ENCODE measurements around the gene SPEF2.

Gene SPEF2

DNA sequence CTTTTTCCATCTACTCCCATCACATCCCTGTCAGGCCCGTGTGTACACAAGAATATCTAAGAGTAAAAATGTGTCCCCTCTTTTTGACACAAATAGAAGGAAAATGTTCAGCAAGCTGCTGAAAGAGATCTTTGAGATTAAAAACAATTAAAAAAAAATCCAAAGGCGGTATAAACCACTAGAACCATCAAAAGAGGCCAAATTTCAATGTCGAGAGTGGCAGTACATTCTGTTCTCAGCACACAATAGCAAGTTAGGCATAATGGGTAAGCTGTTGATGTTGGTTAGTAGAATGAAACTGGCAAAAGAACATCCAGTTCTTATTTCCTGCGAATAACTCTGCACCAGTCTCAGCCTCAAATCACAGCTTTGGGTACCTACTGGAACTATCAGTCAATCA lies 143.9 kb downstream of the SPEF2 start:
- Histone ChIP-seq H3K4me1 (ENCODE audit: control insufficient read depth, insufficient read depth, low read length) (no peaks in the 10 kb centered on the region), H3K4me3 (ENCODE audit: low read depth, low read length) (no peak overlapping the region), H3K36me3 (ENCODE audit: control insufficient read depth in 2 of 2, insufficient read depth in 1 of 2, low read length in 2 of 2) (no peaks in the 10 kb centered on the region), H3K9me3 (ENCODE audit: control insufficient read depth, insufficient read depth, low read depth, low read length) (no peaks in the 10 kb centered on the region), H3K27ac (ENCODE audit: extremely low read depth, low read depth, low read length) (no peak overlapping the region)
- ChIA-PET CTCF (interaction anchor here (0.5 to 1.3 kb wide), 3 partner anchors 16 to 163 kb away, joined by 3 to 8 read pairs (median 4); no protein-coding TSS in a partner anchor), POLR2A (no interaction called here)
- TF ChIP-seq ZNF433 (tag by site-specific recombination; IDR thresholded peaks at IDR 0.05; ENCODE audit: low read depth) (no peak), FEZF1 (tag by site-specific recombination; IDR thresholded peaks at IDR 0.05) (no peak), ZNF571 (tag by site-specific recombination; IDR thresholded peaks at IDR 0.05) (no peak), GLIS1 (tag by site-specific recombination; IDR thresholded peaks at IDR 0.05) (no peak), GLI4 (tag by site-specific recombination; IDR thresholded peaks at IDR 0.05) (no peak), KLF9 (tag by site-specific recombination; IDR thresholded peaks at IDR 0.05; ENCODE audit: low read depth) (no peak), ZNF175 (tag by site-specific recombination; IDR thresholded peaks at IDR 0.05) (no peak), ZNF274 (IDR thresholded peaks at IDR 0.05; ENCODE audit: low read length) (no peak), ZNF274 (tag by site-specific recombination; IDR thresholded peaks at IDR 0.05; ENCODE audit: borderline replicate concordance) (no peak), KLF8 (tag by site-specific recombination; IDR thresholded peaks at IDR 0.05) (no peak), ZNF843 (tag by site-specific recombination; IDR thresholded peaks at IDR 0.05) (no peak), ZNF544 (tag by site-specific recombination; IDR thresholded peaks at IDR 0.05) (no peak), ZNF580 (tag by site-specific recombination; IDR thresholded peaks at IDR 0.05) (no peak), ZNF621 (tag by site-specific recombination; IDR thresholded peaks at IDR 0.05) (no peak), REPIN1 (tag by site-specific recombination; IDR thresholded peaks at IDR 0.05; ENCODE audit: low read depth) (no peak), ZNF501 (tag by site-specific recombination; IDR thresholded peaks at IDR 0.05) (no peak), ZBTB7A (tag by site-specific recombination; IDR thresholded peaks at IDR 0.05; ENCODE audit: low read depth) (no peak)
- TF ChIP-seq, protein P1, sequence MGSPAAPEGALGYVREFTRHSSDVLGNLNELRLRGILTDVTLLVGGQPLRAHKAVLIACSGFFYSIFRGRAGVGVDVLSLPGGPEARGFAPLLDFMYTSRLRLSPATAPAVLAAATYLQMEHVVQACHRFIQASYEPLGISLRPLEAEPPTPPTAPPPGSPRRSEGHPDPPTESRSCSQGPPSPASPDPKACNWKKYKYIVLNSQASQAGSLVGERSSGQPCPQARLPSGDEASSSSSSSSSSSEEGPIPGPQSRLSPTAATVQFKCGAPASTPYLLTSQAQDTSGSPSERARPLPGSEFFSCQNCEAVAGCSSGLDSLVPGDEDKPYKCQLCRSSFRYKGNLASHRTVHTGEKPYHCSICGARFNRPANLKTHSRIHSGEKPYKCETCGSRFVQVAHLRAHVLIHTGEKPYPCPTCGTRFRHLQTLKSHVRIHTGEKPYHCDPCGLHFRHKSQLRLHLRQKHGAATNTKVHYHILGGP (tag by site-specific recombination; IDR thresholded peaks at IDR 0.05), result no peak

DNA sequence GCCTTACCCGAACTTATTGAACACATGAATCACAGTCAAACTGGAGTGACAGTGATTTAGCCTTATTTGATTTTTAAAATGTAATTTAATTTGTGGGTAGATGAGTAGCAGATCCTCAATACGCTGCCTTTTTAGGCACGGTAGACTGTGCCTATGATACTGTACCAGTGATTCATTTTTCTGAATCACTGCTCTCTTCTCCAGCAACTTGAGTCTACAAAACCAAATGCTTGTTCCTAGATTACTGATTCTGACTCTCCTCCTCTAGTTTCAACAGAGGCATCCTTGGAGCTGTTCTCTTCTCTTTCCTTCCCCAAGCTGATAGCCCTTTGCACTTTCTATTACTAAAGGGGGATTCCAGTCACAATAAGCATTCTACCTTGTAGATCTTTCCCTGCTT lies 144.7 kb downstream of the SPEF2 start:
- H3K4me3 ChIP-seq (ENCODE audit: low read depth, low read length), result no peak overlapping the region
- no peaks in the 10 kb centered on the region for H3K36me3 ChIP-seq (ENCODE audit: control insufficient read depth in 2 of 2, insufficient read depth in 1 of 2, low read length in 2 of 2)
- ChIA-PET POLR2A (no interaction called here), CTCF (interaction anchor here (0.5 to 1.3 kb wide), 3 partner anchors 16 to 163 kb away, joined by 3 to 8 read pairs (median 4); no protein-coding TSS in a partner anchor)
- no peak overlapping the region for H3K27ac ChIP-seq (ENCODE audit: extremely low read depth, low read depth, low read length)
- no peaks in the 10 kb centered on the region for H3K9me3 ChIP-seq (ENCODE audit: control insufficient read depth, insufficient read depth, low read depth, low read length)
- TF ChIP-seq OVOL3 (tag by site-specific recombination; IDR thresholded peaks at IDR 0.05) (no peak), ZNF658 (tag by site-specific recombination; IDR thresholded peaks at IDR 0.05) (no peak), ZNF311 (tag by site-specific recombination; IDR thresholded peaks at IDR 0.05; ENCODE audit: borderline replicate concordance) (no peak), ZBTB48 (tag by site-specific recombination; IDR thresholded peaks at IDR 0.05) (no peak), ZFP41 (tag by site-specific recombination; IDR thresholded peaks at IDR 0.05; ENCODE audit: borderline replicate concordance) (no peak), ZNF677 (tag by site-specific recombination; IDR thresholded peaks at IDR 0.05) (no peak), ZNF561 (tag by site-specific recombination; IDR thresholded peaks at IDR 0.05; ENCODE audit: borderline replicate concordance) (no peak), KLF16 (tag by site-specific recombination; IDR thresholded peaks at IDR 0.05) (no peak), INSM2 (tag by site-specific recombination; IDR thresholded peaks at IDR 0.05) (no peak), ZNF449 (tag by site-specific recombination; IDR thresholded peaks at IDR 0.05) (no peak)
- H3K4me1 ChIP-seq (ENCODE audit: control insufficient read depth, insufficient read depth, low read length), result no peaks in the 10 kb centered on the region

Data from HEK293 (cell line).